ENCODE measurements around the gene TMBIM6.

The TMBIM6 gene

DNA sequence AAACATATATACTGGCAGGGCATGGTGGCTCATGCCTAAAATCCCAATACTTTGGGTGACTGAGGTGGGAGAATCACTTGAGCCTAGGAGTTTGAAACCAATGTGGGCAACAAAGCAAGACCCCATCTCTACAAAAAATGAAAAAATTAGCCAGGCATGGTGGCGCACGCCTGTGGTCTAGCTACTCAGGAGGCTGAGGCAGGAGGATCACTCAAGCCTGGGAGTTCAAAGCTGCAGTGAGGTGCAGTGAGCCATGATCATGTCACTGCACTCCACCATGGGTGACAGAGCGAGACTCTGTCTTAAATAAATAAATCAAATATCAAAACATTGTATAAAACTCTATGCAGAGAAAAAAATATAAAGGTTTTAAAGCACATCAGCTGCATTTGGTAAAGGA, 39.3 kb upstream of the TMBIM6 start:
- H3K4me3 ChIP-seq (ENCODE audit: low read depth, low read length), result no peak overlapping the region

GRCh38 chr12:49702676-49703215, 38.6 kb upstream of the TMBIM6 start:
- no peak for TF ChIP-seq CTCF (IDR thresholded peaks at IDR 0.05; ENCODE audit: borderline replicate concordance, insufficient read depth, low read depth, low read length)

More for the DNA sequence above, 39.3 kb upstream of the TMBIM6 start:
- TF ChIP-seq CTCF (IDR thresholded peaks at IDR 0.05; ENCODE audit: borderline replicate concordance, insufficient read depth, low read depth, low read length), result no peak

GRCh38 chr12:49703647-49704137, 37.7 kb upstream of the TMBIM6 start:
- H3K4me3 ChIP-seq (ENCODE audit: low read depth, low read length), result peak overlapping the region; percentile 40
- no peak for TF ChIP-seq CTCF (IDR thresholded peaks at IDR 0.05; ENCODE audit: borderline replicate concordance, insufficient read depth, low read depth, low read length)

More at GRCh38 chr12:49702676-49703215, 38.6 kb upstream of the TMBIM6 start:
- no peak overlapping the region for H3K4me3 ChIP-seq (ENCODE audit: low read depth, low read length)

DNA sequence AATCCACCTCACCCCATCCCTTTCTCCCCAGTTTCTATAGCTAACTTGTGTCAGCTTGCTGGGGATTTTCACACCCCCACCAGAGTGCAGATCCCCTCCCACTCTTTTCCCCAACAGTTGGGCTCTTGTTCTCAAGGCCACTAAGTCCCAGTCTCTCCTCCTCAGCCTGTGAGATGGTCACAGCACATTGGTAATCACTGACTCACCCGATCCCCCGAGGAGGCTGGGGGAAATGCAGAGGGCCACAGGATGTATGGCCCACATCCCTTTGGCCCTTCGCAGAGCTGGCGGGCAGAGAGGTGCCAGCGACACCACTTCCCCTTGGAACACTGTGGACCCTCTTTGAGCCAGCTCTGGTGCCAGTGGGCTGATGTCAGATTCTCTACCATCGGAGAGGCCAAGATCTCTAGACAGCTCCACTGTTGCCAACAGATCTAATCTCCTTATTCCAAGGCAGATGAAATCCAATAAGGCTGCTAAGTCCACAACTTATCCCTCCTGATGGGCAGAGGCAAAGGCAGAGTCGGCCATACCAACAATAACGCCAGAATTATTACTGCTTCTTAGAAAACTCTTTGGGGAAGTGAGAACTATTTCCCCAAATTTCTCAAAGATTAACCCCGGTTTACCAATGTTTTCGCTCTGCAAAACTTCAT, 35.8 kb upstream of the TMBIM6 start:
- H3K4me3 ChIP-seq (ENCODE audit: low read depth, low read length), result peak overlapping the region; percentile 100
- no peak for TF ChIP-seq CTCF (IDR thresholded peaks at IDR 0.05; ENCODE audit: borderline replicate concordance, insufficient read depth, low read depth, low read length)

GRCh38 chr12:49706351-49707127, 34.8 kb upstream of the TMBIM6 start:
- TF ChIP-seq CTCF (IDR thresholded peaks at IDR 0.05; ENCODE audit: borderline replicate concordance, insufficient read depth, low read depth, low read length), result no peak
- H3K4me3 ChIP-seq (ENCODE audit: low read depth, low read length), result peak overlapping the region; percentile 100

DNA sequence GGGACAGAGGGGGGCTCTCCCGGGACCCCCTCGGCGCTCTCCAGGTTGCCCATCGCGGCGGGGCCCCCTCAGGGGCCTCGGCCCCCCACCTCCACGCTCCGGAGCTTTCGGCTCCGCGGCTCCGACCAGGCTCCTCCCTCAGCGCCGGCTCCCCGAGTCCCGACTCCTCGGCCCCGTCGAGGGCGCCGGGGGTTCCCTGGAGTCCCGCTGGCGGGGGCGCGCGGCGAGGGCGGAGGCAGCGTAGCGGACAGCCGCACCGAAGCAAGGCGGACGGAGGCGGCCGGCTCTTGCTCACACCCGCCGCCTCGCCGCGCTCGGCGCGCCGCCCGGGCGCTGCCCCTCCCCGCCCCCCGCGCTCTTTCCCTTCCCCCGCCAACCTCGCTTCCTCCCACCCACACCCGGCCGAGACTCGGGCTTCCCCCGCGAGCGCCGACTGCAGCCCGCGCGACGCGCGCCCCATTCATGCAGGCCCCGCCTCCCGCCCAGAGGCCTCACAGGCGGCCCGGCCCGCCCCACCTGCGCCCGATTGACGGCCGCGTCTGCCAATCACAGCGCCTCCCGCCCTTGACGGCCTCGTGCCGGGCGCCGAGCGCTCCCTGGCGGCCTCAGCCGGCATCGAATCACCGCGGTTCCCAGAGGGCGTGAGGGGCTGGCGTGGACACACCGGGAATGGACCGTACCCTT, 34.1 kb upstream of the TMBIM6 start, which contains the start of gene FMNL3:
Gene FMNL3 (minus strand): TSS at position 278 of the 684 bp plus-strand sequence. CDS start 225 bp downstream, at position 53.
- peak; percentile 93 for TF ChIP-seq CTCF (IDR thresholded peaks at IDR 0.05; ENCODE audit: borderline replicate concordance, insufficient read depth, low read depth, low read length)
- peak within 1 kb of the TSS; percentile 100 for H3K4me3 ChIP-seq (ENCODE audit: low read depth, low read length)
